ENCODE data around the gene MKLN1.
A peak's percentile ranks its signal among the peaks of the same experiment; 100 is the strongest.

The MKLN1 gene

GRCh38 chr7:131355917-131356777 is 28.5 kb downstream of the MKLN1 start:
- peak; percentile 65 to 90 (median 80) for DNase-seq

GRCh38 chr7:131357282-131357880 is 29.7 kb downstream of the MKLN1 start:
- DNase-seq = no peak

GRCh38 chr7:131358636-131359035 is 31.0 kb downstream of the MKLN1 start:
- DNase-seq = no peak

- DNase-seq = no peak
Measured at GRCh38 chr7:131359136-131359776, 31.6 kb downstream of the MKLN1 start.

GRCh38 chr7:131363719-131364118 is 36.0 kb downstream of the MKLN1 start:
- DNase-seq = no peak

GRCh38 chr7:131364767-131365344 is 37.2 kb downstream of the MKLN1 start:
- peak in 2 of 4 experiments; percentile 20 to 31 for DNase-seq

GRCh38 chr7:131365838-131366237 is 38.2 kb downstream of the MKLN1 start:
- no peak for DNase-seq

GRCh38 chr7:131369354-131369753 is 41.7 kb downstream of the MKLN1 start:
- no peak for DNase-seq

GRCh38 chr7:131370523-131370968 is 42.9 kb downstream of the MKLN1 start:
- DNase-seq = no peak

GRCh38 chr7:131371411-131371810 is 43.7 kb downstream of the MKLN1 start:
- no peak for DNase-seq

- no peak for DNase-seq
Measured at GRCh38 chr7:131372554-131372953, 44.9 kb downstream of the MKLN1 start.

- DNase-seq = no peak
Measured at GRCh38 chr7:131374821-131375220, 47.1 kb downstream of the MKLN1 start.

GRCh38 chr7:131381069-131381838 is 53.6 kb downstream of the MKLN1 start:
- DNase-seq = no peak

- peak; percentile 11 to 77 (median 36) for DNase-seq
Measured at GRCh38 chr7:131383417-131384285, 56.0 kb downstream of the MKLN1 start.

GRCh38 chr7:131384286-131384635 is 56.6 kb downstream of the MKLN1 start:
- no peak for DNase-seq

- DNase-seq = no peak
Measured at GRCh38 chr7:131385039-131385605, 57.4 kb downstream of the MKLN1 start.

GRCh38 chr7:131388126-131388525 is 60.5 kb downstream of the MKLN1 start:
- no peak for DNase-seq

- no peak for DNase-seq
Measured at GRCh38 chr7:131390275-131390674, 62.6 kb downstream of the MKLN1 start.

- DNase-seq = no peak
Measured at GRCh38 chr7:131391145-131391544, 63.5 kb downstream of the MKLN1 start.

GRCh38 chr7:131400681-131401176 is 73.1 kb downstream of the MKLN1 start:
- DNase-seq = peak in 3 of 4 experiments; percentile 6 to 69 (median 57)

GRCh38 chr7:131401194-131401593 is 73.5 kb downstream of the MKLN1 start:
- DNase-seq = no peak

Data from suppressor macrophage (primary cell).